Measurements from ENCODE around the gene DUSP21. TPM values are rescaled to one million over a fixed set of nuclear protein-coding genes. Genes with fewer than 3 reads are reported as not detected.
"Not testable (repeated sequence)": the region's sequence is repeated elsewhere in the genome, so short reads cannot be mapped to it uniquely, and the experiment has no call there.

Gene DUSP21
- total and polyA plus RNA-seq, 9 donors, result not detected

DNA sequence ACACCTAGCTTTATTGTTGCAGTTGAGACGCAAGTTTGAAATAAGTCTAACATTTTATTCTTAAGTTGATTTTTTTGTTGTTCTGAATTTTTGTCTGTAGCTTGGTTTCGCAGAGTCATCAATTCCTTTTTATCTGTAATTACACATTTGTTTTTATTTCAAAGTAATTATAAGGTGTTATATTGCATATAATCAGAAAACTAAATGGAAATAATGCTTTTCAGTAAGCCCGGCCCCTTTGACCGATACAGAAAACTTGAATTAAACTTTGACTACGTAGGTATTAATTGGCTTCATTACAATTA, 31.3 kb downstream of the DUSP21 start:
- H3K27me3 ChIP-seq (ENCODE audit: control insufficient read depth, insufficient read depth, low read length), result no peaks in the 10 kb centered on the region
- WGBS (ENCODE audit: insufficient coverage), result no CpG with 5 or more reads among the region's 5 CpGs
- H3K27ac ChIP-seq (ENCODE audit: low read length), result peak overlapping the region; percentile 99
- peak overlapping the region; percentile 88 for H3K4me3 ChIP-seq (ENCODE audit: low read length)
- no peaks in the 10 kb centered on the region for H3K9me3 ChIP-seq (replicated peaks; ENCODE audit: control insufficient read depth, low read depth, low read length)
- peak; percentile 6 for DNase-seq
- H3K4me1 ChIP-seq (ENCODE audit: control insufficient read depth, insufficient read depth, low read length), result no peaks in the 10 kb centered on the region
- no peaks in the 10 kb centered on the region for H3K36me3 ChIP-seq (ENCODE audit: control insufficient read depth, insufficient read depth, low read length)

DNA sequence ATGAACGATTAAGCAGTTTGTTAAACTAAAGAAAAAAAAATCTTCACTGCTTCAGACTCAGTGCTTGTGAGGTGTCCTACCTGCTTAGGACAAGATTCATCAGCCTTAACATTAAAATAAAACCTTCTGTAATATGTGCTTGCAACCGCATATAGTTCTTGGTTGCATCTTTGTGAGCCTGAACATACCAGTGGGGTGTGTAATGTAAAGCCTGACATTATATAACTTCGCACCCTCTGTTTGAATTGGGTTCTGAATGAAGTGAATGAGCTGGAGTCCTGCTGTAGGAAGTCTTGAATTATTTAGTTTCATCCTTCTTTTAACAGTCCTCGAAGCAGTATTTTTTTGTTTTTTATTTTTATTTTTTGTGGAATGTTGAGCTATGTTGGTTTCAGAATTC, 32.3 kb downstream of the DUSP21 start:
- WGBS (ENCODE audit: insufficient coverage), result no CpG with 5 or more reads among the region's 4 CpGs
- H3K4me1 ChIP-seq (ENCODE audit: control insufficient read depth, insufficient read depth, low read length), result no peaks in the 10 kb centered on the region
- no peaks in the 10 kb centered on the region for H3K36me3 ChIP-seq (ENCODE audit: control insufficient read depth, insufficient read depth, low read length)
- H3K4me3 ChIP-seq (ENCODE audit: low read length), result no peak overlapping the region
- no peaks in the 10 kb centered on the region for H3K27me3 ChIP-seq (ENCODE audit: control insufficient read depth, insufficient read depth, low read length)
- no peaks in the 10 kb centered on the region for H3K9me3 ChIP-seq (replicated peaks; ENCODE audit: control insufficient read depth, low read depth, low read length)
- peak; percentile 10 for DNase-seq
- H3K27ac ChIP-seq (ENCODE audit: low read length), result no peak overlapping the region

DNA sequence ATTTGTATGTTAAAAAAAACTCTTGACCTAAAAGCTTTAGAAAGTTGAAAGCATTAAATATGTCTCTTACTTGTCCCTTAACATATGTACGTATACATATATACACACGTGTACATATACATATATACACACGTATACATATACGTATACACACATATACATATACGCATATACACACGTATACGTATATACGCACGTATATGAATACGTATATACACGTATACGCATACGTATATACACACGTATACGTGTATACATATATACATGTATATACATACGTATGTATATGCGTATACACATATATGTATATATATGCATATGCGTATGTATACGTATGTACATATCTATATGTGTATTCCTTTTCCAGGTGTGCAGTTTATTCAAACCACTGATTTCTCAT, 32.9 kb downstream of the DUSP21 start:
- H3K4me1 ChIP-seq (ENCODE audit: control insufficient read depth, insufficient read depth, low read length), result no peaks in the 10 kb centered on the region
- no peak for DNase-seq
- no peaks in the 10 kb centered on the region for H3K9me3 ChIP-seq (replicated peaks; ENCODE audit: control insufficient read depth, low read depth, low read length)
- WGBS (ENCODE audit: insufficient coverage), result 100% methylated on average over 1 of the region's 19 CpGs
- no peak overlapping the region for H3K27ac ChIP-seq (ENCODE audit: low read length)
- H3K27me3 ChIP-seq (ENCODE audit: control insufficient read depth, insufficient read depth, low read length), result no peaks in the 10 kb centered on the region
- no peak overlapping the region for H3K4me3 ChIP-seq (ENCODE audit: low read length)
- no peaks in the 10 kb centered on the region for H3K36me3 ChIP-seq (ENCODE audit: control insufficient read depth, insufficient read depth, low read length)

DNA sequence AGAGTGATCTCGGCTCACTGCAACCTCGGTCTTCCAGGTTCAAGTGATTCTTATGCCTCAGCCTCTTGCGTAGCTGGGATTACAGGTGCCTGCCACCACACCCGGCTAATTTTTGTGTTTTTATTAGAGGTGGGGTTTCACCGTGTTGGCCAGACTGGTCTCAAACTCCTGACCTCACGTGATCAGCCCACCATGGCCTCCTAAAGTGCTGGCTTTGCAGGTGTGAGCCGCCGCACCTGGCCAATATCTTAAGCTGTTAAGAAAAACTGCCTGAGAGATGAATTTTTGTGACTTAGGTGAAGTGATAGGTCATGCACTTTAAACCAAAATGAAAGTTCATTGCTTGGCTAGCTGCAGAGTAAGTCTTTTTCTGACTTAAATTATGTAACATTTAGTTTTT, 35.0 kb downstream of the DUSP21 start:
- 83% methylated on average over 1 of the region's 8 CpGs for WGBS (ENCODE audit: insufficient coverage)
- H3K4me1 ChIP-seq (ENCODE audit: control insufficient read depth, insufficient read depth, low read length), result no peaks in the 10 kb centered on the region

DNA sequence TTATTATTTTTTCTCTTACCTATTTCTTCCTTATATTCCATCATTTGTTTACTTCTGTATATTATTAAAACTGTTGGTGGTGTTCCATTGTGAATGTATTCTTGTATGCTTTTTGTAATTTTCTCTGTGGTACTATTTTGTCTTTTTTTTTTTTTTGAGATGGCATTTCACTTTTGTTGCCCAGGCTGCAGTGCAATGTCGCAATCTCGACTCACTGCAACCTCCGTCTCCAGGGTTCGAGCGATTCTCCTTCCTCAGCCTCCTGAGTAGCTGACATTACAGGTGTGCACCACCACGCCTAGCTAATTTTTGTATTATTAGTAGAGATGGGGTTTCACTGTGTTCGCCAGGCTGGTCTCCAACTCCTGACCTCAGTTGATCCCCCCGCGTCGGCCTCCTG, 37.7 kb downstream of the DUSP21 start:
- no peaks in the 10 kb centered on the region for H3K4me1 ChIP-seq (ENCODE audit: control insufficient read depth, insufficient read depth, low read length)
- H3K9me3 ChIP-seq (replicated peaks; ENCODE audit: control insufficient read depth, low read depth, low read length), result no peaks in the 10 kb centered on the region
- WGBS (ENCODE audit: insufficient coverage), result no CpG with 5 or more reads among the region's 10 CpGs
- no peak for DNase-seq
- no peaks in the 10 kb centered on the region for H3K36me3 ChIP-seq (ENCODE audit: control insufficient read depth, insufficient read depth, low read length)
- no peak overlapping the region for H3K4me3 ChIP-seq (ENCODE audit: low read length)
- no peak overlapping the region for H3K27ac ChIP-seq (ENCODE audit: low read length)
- no peaks in the 10 kb centered on the region for H3K27me3 ChIP-seq (ENCODE audit: control insufficient read depth, insufficient read depth, low read length)

More for the DNA sequence above, 35.0 kb downstream of the DUSP21 start:
- Histone ChIP-seq H3K27me3 (ENCODE audit: control insufficient read depth, insufficient read depth, low read length) (no peaks in the 10 kb centered on the region), H3K4me3 (ENCODE audit: low read length) (no peak overlapping the region), H3K36me3 (ENCODE audit: control insufficient read depth, insufficient read depth, low read length) (no peaks in the 10 kb centered on the region), H3K27ac (ENCODE audit: low read length) (no peak overlapping the region), H3K9me3 (replicated peaks; ENCODE audit: control insufficient read depth, low read depth, low read length) (no peaks in the 10 kb centered on the region)
- DNase-seq, result no peak

DNA sequence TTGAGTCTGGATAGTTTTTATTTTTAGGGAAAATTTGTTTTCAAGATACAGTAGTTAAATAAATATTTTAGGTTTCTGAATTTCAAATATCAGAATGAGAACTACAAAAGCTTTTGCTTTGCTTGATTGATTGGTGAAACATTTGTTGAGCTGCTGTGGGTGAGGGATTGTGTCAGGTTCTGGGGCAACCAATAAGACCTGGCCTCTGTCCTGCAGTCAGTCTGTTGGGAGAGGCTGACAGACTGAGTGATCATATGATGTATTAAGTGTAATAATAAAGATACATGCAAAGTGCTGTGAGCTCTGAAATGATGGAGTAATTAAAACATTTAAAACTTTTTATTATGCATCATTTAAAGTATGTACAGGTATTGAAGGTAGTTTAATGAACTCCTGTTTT, 38.8 kb downstream of the DUSP21 start:
- no peaks in the 10 kb centered on the region for H3K27me3 ChIP-seq (ENCODE audit: control insufficient read depth, insufficient read depth, low read length)
- H3K4me3 ChIP-seq (ENCODE audit: low read length), result no peak overlapping the region
- no peak for DNase-seq
- no peak overlapping the region for H3K27ac ChIP-seq (ENCODE audit: low read length)
- H3K4me1 ChIP-seq (ENCODE audit: control insufficient read depth, insufficient read depth, low read length), result no peaks in the 10 kb centered on the region
- H3K36me3 ChIP-seq (ENCODE audit: control insufficient read depth, insufficient read depth, low read length), result no peaks in the 10 kb centered on the region
- no peaks in the 10 kb centered on the region for H3K9me3 ChIP-seq (replicated peaks; ENCODE audit: control insufficient read depth, low read depth, low read length)

DNA sequence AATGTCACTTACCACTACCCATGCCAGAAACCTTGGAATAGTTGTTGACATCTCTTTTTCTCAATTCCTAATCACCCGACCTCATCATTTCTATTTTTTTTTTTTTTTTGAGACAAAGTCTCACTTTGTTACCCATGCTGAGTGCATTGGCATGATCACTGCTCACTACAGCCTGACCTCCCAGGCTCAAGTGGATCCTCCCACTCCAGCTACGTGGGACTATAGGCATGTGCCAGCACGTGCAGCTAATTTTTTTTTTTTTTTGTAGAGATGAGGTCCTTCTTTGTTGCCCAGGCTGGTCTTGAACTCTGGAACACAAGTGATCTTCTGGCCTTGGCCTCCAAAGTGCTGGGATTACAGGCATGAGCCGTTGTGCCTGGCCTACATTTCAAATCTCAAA, 41.1 kb downstream of the DUSP21 start:
- no peaks in the 10 kb centered on the region for H3K9me3 ChIP-seq (replicated peaks; ENCODE audit: control insufficient read depth, low read depth, low read length)
- no peaks in the 10 kb centered on the region for H3K27me3 ChIP-seq (ENCODE audit: control insufficient read depth, insufficient read depth, low read length)
- no peaks in the 10 kb centered on the region for H3K4me1 ChIP-seq (ENCODE audit: control insufficient read depth, insufficient read depth, low read length)
- H3K4me3 ChIP-seq (ENCODE audit: low read length), result no peak overlapping the region
- WGBS (ENCODE audit: insufficient coverage), result 100% methylated on average over 1 of the region's 4 CpGs
- H3K36me3 ChIP-seq (ENCODE audit: control insufficient read depth, insufficient read depth, low read length), result no peaks in the 10 kb centered on the region
- no peak for DNase-seq
- H3K27ac ChIP-seq (ENCODE audit: low read length), result no peak overlapping the region

DNA sequence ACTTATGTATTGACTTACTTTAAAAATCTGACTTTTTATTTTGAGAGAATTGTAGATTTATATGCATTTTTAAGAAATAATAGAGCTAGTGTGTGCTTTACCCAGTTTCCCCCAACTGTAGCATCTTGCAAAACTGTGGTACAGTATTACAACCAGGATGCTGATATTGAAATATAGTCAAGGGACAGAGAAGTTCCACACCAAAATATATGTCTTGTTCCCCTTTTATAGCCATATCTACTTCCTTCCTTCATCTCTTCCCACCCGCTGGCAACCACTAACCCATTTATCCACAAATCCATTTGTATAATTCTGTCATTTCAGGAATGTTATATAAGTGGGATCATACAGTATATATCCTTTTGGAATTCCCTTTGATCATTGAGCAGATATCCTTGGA, 46.0 kb downstream of the DUSP21 start:
- WGBS (ENCODE audit: insufficient coverage), result no CpG with 5 or more reads among the region's 1 CpG
- Histone ChIP-seq H3K27me3 (ENCODE audit: control insufficient read depth, insufficient read depth, low read length) (no peaks in the 10 kb centered on the region), H3K36me3 (ENCODE audit: control insufficient read depth, insufficient read depth, low read length) (no peaks in the 10 kb centered on the region), H3K4me3 (ENCODE audit: low read length) (no peak overlapping the region), H3K27ac (ENCODE audit: low read length) (no peak overlapping the region), H3K9me3 (replicated peaks; ENCODE audit: control insufficient read depth, low read depth, low read length) (peaks cover 5% of the 10 kb centered on the region), H3K4me1 (ENCODE audit: control insufficient read depth, insufficient read depth, low read length) (no peaks in the 10 kb centered on the region)
- DNase-seq, result no peak

DNA sequence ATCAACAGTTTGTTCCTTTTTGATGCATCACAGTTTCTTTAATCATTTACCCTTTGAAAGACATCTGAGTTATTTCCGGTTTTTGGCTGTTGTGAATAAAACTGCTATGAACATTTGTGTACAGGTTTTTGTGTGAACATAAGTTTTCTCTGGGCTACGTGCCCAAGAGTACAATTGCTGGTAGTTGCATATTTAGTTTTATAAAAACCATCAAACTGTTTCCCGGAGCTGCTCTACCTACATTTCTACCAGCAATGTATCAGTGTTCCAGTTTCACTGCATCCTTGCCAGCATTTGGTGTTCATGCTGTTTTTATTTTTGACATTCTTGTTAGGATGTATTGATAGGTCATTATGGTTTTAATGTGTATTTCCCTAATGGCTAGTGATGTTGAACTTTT, 46.4 kb downstream of the DUSP21 start:
- no peaks in the 10 kb centered on the region for H3K36me3 ChIP-seq (ENCODE audit: control insufficient read depth, insufficient read depth, low read length)
- H3K9me3 ChIP-seq (replicated peaks; ENCODE audit: control insufficient read depth, low read depth, low read length), result peaks cover 5% of the 10 kb centered on the region
- H3K4me1 ChIP-seq (ENCODE audit: control insufficient read depth, insufficient read depth, low read length), result no peaks in the 10 kb centered on the region
- no peak overlapping the region for H3K4me3 ChIP-seq (ENCODE audit: low read length)
- H3K27ac ChIP-seq (ENCODE audit: low read length), result no peak overlapping the region
- DNase-seq, result no peak
- no peaks in the 10 kb centered on the region for H3K27me3 ChIP-seq (ENCODE audit: control insufficient read depth, insufficient read depth, low read length)
- no CpG with 5 or more reads among the region's 3 CpGs for WGBS (ENCODE audit: insufficient coverage)

DNA sequence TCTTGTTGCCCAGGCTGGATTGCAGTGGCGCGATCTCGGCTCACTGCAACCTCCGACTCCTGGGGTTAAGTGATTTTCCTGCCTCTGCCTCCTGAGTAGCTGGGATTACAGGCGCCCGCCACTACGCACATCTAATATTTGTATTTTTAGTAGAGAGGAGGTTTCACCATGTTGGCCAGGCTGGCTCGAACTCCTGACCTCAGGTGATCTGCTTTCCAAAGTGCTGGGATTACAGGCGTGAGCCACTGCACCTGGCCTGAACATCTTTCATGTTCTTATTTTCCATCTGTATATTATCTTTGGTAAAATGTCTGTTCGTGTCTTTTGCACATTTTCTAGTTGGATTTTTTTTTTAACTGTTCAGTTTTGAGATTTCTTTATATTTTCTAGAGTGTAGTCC, 46.9 kb downstream of the DUSP21 start:
- not testable (repeated sequence) for H3K4me1 ChIP-seq (ENCODE audit: control insufficient read depth, insufficient read depth, low read length); H3K9me3 ChIP-seq (replicated peaks; ENCODE audit: control insufficient read depth, low read depth, low read length); H3K27ac ChIP-seq (ENCODE audit: low read length); H3K27me3 ChIP-seq (ENCODE audit: control insufficient read depth, insufficient read depth, low read length); H3K36me3 ChIP-seq (ENCODE audit: control insufficient read depth, insufficient read depth, low read length); H3K4me3 ChIP-seq (ENCODE audit: low read length); DNase-seq
- no CpG with 5 or more reads among the region's 10 CpGs for WGBS (ENCODE audit: insufficient coverage)

DNA sequence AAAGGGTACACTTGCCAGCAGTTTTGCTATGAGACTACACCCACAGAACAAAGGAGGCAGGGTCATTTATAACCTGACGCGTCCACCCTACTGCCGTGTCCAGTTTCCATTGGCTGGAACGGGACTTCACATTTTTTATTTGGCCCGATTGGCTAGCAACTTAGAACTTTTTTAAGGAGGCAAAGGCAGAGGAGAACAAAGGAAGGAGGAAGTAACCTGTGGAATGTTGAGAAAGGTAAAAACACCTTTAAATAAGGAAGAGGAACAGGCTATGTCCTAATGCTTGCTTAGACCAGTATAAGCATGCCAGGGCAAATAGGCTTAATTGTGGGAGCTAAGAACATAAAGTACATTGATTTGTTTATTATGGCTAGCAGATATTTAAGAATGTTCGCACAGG, 47.8 kb downstream of the DUSP21 start:
- 100% methylated on average over 4 of the region's 6 CpGs for WGBS (ENCODE audit: insufficient coverage)
- Histone ChIP-seq H3K4me1 (ENCODE audit: control insufficient read depth, insufficient read depth, low read length) (no peaks in the 10 kb centered on the region), H3K27ac (ENCODE audit: low read length) (no peak overlapping the region), H3K4me3 (ENCODE audit: low read length) (no peak overlapping the region), H3K9me3 (replicated peaks; ENCODE audit: control insufficient read depth, low read depth, low read length) (peaks cover 10% of the 10 kb centered on the region), H3K27me3 (ENCODE audit: control insufficient read depth, insufficient read depth, low read length) (no peaks in the 10 kb centered on the region), H3K36me3 (ENCODE audit: control insufficient read depth, insufficient read depth, low read length) (no peaks in the 10 kb centered on the region)
- no peak for DNase-seq

All from muscle of leg (tissue), 11 donors.